Activated CD8-positive, alpha-beta memory T cell treated with anti-CD3 and anti-CD28 coated beads, Interleukin-2, amount 50 U/mL, for 1 hour (primary cell): Measurements from ENCODE around the gene GLIPR2.
"Not testable (repeated sequence)": the region's sequence is repeated elsewhere in the genome, so short reads cannot be mapped to it uniquely, and the experiment has no call there.

Source experiments
- DNase-seq: peaks from one replicate; pipeline ENCODE4 v3.0.0-alpha.2; 2020; ENCODE audit errors: extremely low read depth

Gene GLIPR2

DNA sequence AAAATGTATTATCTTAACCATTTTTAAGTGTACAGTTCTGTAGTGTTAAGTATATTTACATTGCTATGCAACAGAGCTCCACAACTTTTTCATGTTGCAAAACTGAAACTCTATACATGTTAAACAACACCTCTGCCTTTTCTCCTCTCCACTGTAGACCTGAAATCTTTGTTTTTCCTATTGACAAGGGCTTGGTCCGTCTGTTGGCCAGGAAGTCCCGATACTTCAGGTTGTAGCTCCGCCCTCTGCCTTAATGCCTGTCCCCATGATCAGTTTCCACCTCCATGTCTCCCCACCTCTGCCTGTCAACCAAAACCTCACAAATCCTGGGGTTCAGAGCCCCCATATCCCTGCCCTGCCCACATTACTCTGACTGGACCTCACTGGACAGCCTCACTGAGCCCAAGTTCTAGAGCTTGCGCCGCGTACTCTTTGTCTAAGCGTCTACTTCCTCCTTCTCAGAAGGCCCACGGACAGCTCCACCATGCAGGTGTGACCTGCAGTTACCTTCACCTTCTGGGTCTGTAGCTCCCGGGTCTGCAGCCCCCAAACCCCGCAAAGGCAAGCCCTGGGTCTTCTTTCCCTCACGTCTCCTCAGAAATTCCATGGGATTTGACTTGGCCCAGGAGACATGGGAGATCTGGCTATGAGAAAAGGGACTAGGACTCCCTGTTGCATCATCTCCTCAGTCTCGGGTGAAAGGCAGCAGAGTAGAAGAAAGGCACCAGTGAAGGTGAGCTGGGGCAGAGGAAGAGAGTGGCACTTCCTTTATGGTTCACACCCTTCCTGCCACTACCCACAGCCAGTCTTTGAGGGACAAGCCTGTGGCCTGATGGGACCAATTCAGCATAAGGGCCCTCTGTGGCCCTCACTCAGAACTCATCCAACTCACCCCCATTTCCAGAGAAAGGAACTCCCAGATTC is 8.0 kb downstream of the GLIPR2 start:
- no peak for DNase-seq

DNA sequence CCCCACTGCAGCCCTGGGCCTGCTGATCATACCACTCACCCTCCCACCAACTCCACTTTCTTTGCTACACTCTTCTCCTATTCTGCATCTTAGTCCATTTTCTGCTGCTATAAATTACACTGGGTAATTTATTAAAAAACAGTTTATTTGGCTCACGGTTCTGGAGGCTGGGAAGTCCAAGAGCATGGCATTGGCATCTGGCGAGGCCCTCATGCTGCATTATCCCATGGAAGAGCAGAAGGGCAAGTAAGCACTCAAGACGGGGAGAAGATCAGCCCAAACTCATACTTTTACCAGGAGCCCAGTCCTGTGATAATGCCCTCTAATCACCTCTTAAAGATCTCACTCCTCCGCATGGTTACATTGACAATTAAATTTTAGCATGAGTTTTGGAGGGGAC is 9.4 kb downstream of the GLIPR2 start:
- no peak for DNase-seq

DNA sequence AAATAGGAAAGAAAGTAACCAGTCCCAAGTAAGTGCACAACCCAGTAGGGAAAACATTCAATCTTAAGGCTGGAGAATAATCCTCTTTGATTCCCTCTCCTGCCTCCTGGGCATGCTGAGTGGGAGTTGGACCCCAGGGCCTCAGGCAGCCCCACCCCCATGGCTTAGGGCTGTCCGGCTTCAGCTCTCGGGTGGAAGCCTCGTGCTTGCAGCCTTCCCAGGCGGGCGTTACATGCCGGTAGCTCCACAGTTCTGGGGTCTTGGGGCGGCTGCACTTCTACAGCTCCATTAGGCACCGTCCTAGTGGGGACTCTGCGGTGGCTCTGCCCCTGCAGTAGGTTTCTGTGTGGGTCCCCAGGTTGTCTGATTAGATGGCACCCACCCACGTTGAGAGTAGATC is 10.1 kb downstream of the GLIPR2 start:
- no peak for DNase-seq

DNA sequence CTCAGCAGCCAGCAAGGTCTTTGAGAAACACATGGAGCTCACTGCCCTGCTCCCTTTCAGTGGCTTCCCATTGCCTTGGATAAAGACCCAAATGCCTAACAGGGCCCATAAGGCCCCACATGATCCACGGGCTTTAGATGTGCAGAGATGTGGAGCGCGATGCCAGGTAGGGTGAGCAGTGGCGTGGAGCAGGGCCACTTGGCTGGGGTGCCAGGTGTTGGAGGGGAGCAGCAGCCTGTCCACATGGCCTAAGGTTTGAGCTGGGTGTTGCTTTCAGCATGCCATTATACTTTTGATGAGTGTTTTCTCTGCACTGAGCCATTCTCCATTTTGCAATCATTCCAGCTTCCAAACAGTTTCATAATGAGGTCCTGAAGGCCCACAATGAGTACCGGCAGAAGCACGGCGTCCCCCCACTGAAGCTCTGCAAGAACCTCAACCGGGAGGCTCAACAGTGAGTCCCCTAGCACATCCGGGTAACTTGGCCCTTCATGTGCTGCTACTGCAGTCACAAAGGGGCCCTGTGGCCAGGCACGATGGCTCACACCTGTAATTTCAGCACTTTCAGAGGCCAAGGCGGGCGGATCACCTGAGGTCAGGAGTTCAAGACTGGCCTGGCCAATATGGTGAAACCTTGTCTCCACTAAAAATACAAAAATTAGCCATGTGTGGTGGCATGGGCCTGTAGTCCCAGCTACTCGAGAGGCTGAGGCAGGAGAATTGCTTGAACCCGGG is 11.1 kb downstream of the GLIPR2 start:
- DNase-seq: no peak

DNA sequence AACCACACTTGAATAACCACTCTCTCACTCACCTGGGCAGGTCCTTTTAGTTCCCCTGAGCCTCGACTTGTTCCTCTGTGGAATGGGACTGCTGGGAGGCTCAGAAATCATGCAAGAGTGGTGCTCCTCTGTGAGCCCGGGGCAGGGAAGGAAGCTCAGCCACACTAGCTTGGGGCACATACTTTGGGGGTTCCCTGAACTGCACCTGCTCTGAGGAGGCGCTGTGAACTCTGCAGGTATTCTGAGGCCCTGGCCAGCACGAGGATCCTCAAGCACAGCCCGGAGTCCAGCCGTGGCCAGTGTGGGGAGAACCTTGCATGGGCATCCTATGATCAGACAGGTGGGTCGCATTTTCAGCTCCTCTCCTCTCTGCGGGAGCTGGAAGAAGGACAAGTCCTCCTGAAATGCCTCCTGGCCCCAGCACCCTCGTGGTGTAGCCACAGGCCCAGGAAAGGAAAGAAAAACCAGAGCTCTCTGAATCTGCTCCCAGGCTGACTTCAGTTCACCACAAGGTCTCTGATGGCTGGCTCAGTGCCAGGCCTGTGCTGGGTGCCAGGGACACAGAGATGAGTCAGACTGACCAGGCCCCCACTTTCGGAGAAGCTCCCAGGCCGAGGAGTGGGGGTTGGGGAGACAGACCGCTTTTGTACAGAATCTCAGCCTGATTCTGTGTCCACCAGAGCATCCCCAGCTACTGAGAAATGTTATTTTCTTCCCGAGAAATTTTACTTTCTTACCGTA is 11.9 kb downstream of the GLIPR2 start:
- DNase-seq: peak; percentile 50

DNA sequence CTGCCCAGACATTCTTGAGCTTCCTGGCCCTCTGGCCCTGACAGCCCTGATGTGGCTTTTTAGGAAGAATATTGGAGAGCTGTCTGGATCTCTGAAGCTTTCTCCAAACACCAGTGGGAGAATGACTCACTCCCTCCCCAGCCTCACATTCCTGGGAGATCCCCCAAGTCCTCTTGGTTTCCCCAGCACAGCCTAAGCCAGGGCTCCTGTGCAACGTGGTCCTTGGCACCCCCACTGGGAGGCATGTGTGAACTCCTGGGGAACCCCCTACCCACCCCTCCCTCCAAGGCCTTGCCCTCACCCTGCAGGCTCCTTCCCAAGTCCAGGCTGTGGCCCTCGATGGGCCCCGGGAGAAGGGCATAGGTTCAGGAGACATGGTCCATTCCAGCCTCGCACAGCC is 12.7 kb downstream of the GLIPR2 start:
- DNase-seq: no peak

DNA sequence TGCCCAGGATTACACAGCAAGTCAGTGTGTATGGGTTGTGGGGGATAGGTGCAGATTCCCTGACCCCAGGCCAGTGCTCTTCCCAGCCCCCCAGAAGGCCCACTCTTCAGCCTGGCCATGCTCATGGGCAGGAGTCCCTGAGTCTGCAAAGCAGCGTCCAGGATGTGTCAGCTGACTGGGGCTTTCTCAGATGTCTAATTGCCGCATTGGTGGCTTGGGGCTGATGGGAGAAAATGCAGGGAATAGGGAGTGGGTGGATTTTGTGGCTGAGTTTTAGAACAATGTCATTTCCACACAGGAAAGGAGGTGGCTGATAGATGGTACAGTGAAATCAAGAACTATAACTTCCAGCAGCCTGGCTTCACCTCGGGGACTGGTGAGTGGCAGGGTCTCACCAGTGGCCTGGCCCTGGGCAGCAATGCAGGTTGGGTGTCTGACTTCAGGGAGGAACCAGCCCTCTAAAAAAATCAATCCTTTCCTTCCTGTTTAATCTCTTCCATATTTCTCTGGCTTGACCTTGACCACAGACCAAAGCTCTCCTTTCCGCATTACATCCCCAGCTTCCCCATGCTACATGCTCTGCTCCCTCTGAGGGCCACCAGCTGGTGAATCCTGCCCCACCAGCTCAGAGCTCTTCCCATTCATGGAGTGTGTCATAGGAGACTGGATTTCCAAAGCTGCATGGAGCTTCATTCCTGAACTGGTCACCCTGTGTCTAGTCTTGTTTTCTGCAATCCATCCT is 14.2 kb downstream of the GLIPR2 start:
- no peak for DNase-seq

DNA sequence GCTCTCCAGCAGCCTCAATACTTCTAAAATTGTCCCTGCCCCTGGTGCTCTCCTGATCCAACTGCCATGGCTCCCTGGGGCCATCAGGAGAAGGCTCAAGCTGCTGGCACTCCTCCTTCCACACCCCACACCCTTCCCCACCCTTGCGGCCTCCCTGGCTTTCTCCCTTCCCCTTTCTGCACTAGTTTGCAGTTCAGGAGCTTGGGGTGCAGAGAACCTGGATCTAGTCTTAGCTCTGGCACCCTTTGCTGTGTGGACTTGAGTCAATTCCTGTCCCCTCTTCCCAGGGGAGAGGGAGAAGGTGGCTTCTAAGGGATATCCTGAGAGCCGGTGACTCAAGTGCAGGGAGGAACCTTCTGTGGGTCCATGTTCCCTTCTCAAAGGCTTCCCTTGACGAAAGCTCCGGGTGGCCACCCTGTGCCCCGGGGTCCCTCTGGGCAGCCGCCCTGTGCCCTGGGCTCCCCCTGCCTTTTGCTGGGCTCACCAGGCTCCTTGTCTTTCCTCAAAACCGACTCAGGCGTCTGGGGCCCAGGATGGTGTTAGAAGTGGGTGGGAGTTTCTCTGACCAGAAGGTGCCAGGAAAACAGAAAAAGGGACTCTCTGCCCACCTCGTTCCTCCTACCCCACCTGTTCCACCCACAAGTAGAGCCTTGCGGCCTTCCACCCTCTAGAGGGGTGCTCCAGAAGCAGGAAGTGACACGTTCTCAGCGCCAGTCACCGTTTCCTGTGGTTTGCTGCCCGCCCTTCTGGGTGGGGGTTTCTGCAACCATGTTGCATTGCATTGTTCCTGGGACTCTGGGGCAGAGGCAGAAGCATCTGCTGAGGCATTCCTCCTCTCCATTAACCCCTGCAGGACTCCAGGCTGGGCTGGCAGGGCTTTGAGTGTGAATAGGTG is 15.0 kb downstream of the GLIPR2 start:
- DNase-seq: peak; percentile 83

DNA sequence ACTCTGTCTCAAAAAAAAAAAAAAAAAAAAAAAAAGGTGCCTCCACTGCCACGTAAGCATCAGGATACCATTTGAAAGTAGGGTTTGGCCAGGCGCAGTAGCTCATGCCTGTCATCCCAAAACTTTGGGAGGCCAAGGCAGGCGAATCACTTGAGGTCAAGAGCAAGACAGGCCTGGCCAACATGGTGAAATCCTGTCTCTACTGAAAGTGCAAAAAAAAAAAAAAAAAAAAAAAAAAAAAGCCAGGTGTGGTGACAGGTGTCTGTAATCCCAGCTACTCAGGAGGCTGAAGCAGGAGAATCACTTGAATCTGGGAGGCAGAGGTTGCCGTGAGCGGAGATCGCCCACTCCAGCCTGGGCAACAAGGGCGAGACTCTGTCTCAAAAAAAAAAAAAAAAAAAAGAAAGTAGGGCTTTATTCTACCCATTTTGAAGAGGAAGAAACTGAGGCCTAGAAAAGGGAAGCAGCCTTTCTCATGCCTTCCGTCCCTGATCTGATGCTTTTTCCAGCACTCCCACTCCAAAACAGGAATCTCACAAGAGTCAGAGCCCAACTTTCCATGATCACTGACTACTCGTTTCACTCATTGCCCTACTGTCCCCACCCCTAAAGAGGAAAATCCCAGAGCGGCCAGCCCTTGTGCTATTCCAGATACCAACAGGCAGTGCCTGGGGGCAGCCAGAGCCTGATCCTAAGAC is 16.4 kb downstream of the GLIPR2 start:
- no peak for DNase-seq

DNA sequence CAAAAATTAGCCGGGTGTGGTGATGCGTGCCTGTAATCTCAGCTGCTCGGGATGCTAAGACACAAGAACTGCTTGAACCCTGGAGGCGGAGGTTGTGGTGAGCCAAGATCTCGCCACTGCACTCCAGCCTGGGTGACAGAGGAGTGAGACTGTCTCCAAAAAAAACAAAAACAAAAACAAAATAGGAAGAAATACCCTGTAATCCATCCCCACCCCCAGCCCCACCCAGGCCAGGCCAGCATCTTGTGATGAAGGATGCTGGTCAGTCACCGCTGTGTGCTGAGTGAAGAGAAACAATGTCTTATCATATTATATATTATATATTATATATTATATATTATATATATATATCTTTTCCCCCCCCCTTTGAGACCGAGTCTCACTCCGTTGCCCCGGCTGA is 17.2 kb downstream of the GLIPR2 start:
- no peak for DNase-seq

DNA sequence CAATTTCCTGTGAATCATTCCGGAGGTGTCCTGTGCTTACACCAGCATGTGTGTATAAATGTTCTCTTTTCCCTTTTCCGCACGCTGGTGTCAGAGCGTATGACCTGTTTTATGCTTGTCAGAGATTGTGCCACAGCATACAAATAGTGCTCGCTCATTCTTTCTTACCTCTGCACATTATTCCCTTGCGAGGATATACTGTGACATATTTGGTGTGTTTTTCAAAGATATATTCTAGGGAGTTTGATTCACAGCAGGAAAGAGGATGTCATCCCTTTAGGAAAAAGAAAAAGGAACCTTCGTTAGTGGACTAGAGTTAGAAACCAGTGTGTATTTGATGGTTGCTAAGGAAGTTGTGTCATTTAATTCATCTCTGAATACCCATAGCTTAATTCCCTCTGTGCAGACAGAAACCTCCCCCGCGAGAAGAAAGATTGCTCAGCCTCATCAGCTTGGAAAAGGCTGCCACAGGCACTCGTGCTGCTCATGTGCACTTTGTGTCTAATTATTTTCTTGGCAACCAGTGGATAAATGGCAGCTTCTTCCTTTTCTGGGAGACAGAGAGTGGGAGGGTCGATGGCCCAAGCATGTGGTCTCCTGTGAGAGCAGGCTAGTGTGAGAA is 17.9 kb downstream of the GLIPR2 start:
- DNase-seq: no peak

DNA sequence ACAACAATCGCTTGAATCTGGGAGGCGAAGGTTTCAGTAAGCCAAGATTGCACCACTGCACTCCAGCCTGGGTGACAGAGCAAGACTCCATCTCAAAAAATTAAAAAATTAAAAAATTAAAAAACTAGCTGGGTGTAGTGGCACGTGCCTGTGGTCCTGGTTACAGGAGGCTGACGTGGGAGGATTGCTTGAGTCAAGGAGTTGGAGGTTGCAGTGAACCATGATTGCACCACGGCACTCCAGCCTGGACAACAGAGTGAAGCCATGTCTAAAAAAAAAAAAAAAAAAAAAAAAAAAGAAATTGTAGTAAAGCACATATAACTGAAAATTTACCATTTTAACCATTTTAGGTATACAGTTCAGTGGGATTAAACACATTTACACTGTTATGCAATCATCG is 19.6 kb downstream of the GLIPR2 start:
- no peak for DNase-seq

DNA sequence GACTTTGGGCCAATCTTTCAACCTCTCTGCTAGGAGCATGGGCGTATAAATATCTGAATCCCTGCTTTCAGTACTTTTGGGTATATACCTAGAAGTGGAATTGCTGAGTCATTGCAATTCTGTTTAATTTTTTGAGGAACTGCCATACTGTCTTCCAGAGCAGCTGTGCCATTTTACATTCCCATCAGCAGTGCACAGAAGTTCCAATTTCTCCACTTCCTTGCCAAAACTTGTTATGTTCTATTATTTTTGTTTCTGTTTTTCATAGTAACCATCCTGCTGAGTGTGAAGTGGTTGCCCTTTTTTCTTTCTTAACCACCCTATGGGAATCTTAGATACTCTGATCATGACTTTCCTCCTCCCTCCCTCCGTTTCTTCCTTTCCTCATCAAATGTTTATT is 21.6 kb downstream of the GLIPR2 start:
- DNase-seq: no peak

DNA sequence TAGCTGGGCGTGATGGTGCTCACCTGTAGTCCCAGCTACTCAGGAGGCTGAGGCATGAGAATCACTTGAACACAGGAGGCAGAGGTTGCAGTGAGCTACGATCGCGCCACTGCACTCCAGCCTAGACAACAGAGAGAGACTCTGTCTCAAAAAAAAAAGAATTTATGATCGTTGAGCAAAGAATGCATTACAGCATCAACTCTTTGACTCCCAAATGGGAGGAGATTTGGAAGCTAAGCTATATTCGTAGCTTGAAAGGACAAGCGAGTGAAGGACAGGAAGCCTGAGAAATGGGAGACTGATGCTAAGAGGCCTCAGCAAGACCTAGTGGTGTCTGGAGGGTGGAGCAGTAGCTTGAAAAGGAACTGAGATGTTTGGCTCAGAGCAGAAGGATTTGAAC is 22.4 kb downstream of the GLIPR2 start:
- DNase-seq: no peak

DNA sequence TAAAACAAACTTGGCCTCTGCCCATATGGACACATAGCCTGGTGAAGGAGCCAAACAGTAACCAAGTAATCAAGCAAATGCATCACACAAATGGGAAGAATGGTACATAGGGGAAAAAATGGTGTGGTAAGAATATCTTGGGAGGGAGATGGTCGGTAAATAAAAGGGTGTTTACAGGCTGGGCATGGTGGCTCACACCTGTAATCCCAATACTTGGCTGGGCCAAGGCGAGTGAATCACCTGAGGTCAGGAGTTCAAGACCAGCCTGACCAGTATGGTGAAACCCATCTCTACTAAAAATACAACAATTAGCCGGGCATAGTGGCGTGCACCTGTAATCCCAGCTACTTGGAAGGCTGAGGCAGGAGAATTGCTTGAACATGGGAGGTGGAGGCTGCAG is 23.0 kb downstream of the GLIPR2 start:
- not testable (repeated sequence) for DNase-seq

DNA sequence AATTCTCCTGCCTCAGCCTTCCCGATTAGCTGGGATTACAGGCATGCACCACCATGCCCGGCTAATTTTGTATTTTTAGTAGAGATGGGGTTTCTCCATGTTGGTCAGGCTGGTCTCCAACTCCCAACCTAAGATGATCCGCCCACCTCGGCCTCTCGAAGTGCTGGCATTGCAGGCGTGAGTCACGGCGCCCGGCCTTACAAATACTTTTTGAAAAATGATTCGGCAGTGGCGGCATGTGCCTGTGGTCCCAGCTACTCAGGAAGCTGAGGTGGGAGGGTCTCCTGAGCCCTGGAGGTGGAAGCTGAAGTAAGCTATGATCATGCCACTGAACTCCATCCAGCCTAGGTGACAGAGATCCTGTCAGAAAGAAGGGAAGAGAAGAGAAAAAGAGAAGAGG is 23.6 kb downstream of the GLIPR2 start:
- not testable (repeated sequence) for DNase-seq

DNA sequence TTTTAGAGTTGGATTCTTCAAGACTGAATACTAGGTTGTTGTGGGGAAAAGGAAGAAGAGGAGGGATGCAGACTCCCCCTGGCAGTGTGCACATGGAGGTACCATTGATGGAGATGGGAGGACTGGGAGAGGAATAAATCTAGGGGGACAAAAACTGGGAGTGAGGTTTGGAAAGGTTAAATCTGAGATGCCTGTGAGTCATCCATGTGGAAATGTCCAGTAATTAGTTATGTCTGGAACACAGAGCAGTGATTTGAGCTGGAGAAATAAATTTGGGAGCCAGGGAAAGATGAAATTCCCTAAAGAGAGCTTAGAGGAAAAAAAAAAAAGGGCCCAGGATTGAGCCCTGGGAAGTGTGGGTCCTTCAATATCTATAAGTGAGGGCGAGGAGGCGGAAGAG is 24.7 kb downstream of the GLIPR2 start:
- no peak for DNase-seq

DNA sequence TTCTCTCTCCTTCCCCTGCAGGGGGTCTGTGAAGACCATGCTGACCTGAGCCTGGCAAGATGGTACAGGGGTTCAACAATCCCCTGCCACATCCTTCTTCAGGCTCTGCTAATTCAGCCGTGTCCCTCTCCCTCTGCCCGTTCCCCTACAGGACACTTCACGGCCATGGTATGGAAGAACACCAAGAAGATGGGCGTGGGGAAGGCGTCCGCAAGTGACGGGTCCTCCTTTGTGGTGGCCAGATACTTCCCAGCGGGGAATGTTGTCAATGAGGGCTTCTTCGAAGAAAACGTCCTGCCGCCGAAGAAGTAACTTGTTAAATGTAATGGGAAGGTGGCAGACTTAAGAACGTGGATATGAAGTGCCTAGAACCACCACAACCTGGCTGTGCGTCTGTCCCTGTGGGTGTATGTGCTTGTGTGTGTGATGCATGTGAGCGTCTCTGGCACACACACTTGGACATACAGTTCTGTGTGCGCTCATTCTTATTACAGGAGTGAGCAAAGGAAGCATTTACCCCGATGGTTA is 25.7 kb downstream of the GLIPR2 start:
- DNase-seq: no peak

DNA sequence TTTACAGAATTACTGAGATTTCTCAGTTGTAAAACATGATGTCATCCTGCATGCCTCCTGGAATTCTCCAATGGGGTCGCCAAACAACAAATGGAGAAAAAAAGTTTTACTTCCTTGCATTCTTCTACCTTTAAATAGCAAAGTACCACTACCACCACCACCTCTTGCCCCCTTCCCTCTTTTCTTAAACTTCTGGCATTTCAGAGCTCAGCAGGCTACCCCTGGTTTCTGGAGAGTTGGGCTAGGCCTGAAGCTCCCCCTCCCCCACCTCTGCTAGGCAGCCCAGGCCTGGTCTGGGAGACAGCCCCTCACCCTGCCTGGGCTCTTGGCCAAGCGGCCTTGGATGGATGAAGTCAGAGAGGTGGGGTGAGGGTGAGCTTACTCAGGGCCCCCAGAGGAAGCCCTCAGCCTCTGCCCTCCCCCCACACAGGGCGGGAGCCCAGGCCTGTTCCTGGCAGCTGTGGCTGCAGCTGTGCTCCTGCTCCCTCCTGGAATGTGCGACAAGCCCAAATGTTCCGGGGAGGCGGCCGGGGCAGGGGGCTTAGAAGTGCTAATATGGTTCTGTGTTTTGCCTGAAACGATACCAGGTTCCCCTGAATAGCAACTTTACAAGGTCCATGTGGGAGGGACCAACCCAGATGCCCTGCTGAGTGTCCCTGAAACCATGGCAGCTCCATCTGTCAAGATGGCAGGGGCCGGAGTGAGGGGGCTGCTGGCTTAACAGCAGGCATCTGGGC is 26.7 kb downstream of the GLIPR2 start:
- no peak for DNase-seq
